NB4 (cell line): Measurements from ENCODE around the gene LST1.

ENCODE experiments used
- POLR2A ChIP-seq: IDR thresholded peaks from 2 replicates; pipeline ENCODE4 v1.6.1; 2011; ENCODE audit warnings: mild to moderate bottlenecking; ENCODE audit not compliant: insufficient read length; ENCODE audit errors: extremely low read depth
- TF ChIP-seq, protein P1 (sequence below): IDR thresholded peaks from one replicate; pipeline ENCODE4 v1.5.1; 2012; ENCODE audit warnings: low read depth, low read length

- TF ChIP-seq, protein P1, sequence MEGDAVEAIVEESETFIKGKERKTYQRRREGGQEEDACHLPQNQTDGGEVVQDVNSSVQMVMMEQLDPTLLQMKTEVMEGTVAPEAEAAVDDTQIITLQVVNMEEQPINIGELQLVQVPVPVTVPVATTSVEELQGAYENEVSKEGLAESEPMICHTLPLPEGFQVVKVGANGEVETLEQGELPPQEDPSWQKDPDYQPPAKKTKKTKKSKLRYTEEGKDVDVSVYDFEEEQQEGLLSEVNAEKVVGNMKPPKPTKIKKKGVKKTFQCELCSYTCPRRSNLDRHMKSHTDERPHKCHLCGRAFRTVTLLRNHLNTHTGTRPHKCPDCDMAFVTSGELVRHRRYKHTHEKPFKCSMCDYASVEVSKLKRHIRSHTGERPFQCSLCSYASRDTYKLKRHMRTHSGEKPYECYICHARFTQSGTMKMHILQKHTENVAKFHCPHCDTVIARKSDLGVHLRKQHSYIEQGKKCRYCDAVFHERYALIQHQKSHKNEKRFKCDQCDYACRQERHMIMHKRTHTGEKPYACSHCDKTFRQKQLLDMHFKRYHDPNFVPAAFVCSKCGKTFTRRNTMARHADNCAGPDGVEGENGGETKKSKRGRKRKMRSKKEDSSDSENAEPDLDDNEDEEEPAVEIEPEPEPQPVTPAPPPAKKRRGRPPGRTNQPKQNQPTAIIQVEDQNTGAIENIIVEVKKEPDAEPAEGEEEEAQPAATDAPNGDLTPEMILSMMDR: no peak
- no peak for TF ChIP-seq POLR2A
Observed at GRCh38 chr6:31609519-31610406, 23.7 kb downstream of the LST1 start.
